GM18873 (cell line): ENCODE measurements around the gene PLA1A.

ENCODE experiments used
- ATAC-seq: cut with Tn5 transposase; IDR thresholded peaks from one replicate; pipeline ENCODE4 v1.9.1; 2021; ENCODE audit warnings: mild to moderate bottlenecking, moderate library complexity, moderate number of reproducible peaks; ENCODE audit not compliant: unreplicated experiment, low FRiP score

The PLA1A gene

DNA sequence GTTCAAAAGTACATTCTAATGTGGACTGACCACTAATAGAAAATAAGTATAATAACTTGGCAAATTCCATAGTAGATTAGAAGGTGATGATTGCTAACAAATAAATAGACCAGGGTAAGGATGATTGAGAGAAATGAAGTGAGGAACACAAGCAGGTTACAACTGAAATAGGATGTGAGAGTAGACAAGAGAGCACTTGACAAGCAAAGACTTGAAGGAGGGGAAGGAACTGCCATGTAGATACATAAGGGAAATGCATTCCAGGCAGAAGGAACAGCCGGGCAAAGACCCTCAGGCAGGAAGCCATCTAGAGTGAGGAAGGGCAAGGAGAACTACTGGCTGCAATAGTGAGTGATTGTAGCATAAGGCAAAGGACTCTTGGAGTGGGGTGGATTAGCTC, 5.0 kb downstream of the PLA1A start:
- ATAC-seq = no peak

DNA sequence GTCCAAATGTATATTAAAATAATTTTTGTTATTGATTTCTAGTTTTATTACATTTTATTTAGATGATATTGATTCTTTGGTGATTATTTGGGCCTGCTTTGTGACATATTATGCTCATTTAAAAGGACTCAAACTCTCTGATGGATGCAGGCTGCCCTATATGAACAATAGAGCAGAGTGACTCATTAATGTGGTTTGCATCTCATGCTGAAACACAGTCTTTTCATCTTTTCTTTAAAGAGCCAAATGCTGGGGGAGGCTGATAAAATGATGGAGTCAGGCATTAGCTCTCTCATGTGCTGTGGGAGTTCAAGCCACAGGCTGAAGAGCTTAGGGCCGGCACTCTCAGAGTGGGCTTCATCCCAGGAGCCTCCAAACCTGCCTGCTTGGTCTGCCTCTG, 7.2 kb downstream of the PLA1A start:
- no peak for ATAC-seq

DNA sequence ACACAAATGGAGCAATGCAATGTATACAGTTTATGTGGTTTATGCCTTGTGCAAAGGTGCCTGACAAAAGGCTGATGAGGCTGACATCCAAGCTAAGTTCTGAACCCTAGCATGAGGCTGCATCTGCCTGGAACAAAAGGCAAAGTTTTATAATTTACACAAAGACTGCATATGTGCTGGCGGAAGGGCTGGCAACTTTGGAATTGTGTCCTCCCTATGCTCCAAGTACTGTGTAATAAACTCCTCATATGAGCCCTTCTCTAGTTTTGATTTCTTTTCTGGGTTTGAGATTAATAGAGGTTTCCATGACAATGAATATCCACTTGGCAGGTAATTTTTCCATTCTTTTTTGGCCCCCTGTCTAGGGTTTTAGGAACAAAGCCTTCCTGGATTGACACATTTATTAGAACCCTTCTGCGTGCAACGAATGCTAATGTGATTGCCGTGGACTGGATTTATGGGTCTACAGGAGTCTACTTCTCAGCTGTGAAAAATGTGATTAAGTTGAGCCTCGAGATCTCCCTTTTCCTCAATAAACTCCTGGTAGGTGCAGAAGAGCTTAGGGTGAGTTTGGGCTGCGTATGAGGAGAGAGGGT, 10.8 kb downstream of the PLA1A start:
- ATAC-seq = no peak

DNA sequence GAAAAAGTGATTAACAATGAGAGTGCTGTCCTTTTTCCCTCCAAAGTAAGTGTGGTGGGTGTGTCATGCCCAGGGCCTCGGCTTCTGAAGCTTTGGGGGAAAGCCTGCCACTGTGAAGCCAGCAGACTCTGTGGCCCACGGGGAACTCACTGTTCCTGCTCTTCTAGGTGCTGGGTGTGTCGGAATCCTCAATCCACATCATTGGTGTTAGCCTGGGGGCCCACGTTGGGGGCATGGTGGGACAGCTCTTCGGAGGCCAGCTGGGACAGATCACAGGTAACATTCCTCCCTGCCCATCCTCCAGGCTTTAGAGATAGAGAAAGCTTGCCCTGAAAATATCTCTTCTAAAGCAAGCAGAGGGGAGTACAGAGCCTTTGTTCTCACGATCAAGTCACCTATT, 11.6 kb downstream of the PLA1A start:
- no peak for ATAC-seq

- ATAC-seq = no peak
These were observed 14.0 kb downstream of the PLA1A start for GRCh38 chr3:119611664-119612063.

DNA sequence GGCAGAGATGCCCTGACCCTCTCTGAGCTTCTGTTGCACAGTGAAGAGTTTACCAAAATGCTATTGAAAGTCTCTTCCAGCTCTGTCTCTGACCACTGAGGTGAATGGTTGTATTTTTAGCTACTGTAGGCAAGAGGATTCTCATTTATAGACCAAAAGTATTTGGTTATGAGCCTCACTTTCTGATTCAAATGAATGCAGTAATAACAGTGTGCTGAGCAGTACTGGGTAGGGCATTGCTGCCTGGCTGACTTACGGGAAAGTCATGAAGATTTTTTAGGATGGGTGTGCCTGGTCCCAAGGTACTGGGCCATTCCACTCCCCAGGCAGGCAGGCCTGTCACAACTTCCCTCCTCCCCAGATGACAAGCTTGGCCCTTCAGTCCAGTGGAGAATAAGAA, 15.5 kb downstream of the PLA1A start:
- ATAC-seq = no peak

DNA sequence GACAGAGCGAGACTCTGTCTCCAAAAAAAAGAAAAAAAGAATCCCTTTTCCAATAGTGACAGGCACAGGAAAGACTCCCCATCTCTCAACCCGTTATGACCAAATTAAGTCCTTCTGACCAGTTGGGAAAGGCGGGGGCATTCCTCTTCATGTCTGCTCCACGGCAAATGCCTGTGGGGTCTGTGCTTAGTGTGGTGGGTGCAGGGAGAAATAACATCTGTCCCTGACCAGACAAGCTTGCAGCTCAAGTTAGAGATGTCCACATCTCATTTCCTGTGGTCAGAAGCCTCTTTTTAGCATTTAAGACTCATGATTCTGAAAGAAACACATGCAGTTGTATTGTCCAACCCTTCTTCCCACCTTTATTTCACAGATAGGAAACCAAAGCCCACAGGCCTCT, 16.2 kb downstream of the PLA1A start:
- ATAC-seq = no peak

GRCh38 chr3:119616056-119616455, 18.4 kb downstream of the PLA1A start:
- no peak for ATAC-seq

DNA sequence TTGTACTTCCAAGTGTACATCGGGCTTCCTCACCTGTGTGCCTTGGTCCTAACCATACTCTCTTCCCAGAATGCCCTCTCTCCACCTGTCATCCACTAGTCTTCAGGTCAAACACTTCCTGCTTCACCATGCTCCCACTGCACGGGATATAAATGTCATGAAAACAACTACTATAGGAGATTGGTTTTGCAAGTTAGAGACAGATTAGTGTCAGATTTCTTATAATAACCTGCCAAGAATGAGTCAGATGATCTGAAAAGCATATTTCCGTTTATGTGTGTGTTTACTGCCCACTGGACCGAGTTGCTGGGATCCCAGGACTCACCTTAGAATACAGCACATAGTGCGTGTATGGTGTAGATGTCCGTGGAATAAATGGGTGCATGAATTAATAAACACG, 21.4 kb downstream of the PLA1A start:
- ATAC-seq = no peak

DNA sequence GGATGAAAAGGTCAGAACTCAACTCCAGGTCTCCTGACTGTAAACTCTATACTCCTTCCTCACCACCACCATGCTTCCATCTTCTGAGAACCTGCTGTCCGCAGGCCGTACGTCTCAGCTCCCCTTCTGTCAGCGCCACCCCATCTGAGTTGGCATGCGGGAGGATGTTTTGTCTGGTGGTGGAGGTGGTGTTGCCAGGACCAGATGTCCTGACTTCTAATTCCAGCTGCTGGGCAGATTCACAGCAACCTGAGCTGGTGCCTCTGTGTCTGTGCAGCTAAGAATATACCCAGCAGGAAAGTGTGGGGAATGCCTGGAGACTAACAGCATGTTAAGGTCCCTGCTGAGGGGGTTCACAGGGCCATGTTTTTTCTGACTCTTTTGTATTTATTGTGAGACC, 23.2 kb downstream of the PLA1A start:
- no peak for ATAC-seq

DNA sequence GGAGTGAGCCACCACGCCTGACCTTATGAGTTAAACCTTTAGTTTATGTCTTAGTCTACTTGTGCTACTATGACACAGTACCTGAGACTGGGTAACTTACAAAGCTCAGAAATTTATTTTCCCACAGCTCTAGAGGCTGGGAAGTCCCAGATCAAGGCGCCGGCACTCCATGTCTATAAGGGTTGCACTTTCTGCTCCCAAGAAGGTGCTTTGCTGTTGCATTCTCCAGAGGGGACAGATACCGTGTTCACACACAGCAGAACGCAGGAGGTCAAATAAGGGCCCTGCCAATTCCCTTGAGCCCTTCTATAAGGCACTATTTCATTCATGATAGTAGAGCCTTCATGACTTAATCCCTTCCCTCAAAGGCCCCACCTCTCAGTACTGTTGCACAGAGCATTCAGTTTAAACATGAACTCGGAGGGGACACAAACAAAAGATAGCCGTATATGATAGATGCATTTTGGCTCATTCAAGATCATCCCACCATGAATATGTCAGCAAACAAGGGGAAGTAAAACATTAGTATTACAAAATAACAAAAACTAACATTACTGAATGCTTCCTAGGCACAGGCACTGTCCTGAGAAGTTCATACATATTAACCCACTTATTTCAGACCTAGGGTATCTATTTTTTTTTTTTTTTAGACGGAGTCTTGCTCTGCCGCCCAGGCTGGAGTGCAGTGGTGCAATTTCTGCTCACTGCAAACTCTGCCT, 26.5 kb downstream of the PLA1A start:
- ATAC-seq = no peak

- no peak for ATAC-seq
These were observed 27.9 kb downstream of the PLA1A start for GRCh38 chr3:119625451-119626153.

DNA sequence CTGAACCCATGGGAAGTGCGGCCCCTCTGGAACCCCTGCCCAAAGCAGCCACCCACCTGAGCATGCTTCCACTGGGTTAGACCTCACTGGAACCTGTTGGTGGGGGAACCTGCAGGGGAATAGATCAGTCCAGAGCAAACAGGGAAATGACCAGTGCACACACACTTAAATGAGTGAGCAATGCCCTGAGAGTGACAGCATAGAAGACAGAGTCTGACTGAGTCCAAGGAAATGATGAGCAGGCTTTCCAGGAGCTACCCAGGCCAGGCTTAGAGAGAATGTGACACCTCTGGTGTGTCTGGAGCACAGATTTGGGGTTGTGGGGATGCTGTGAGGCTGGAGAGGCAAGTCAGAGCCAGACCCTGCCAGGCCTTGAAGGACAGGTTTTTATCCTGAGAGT, 28.5 kb downstream of the PLA1A start:
- ATAC-seq = no peak

DNA sequence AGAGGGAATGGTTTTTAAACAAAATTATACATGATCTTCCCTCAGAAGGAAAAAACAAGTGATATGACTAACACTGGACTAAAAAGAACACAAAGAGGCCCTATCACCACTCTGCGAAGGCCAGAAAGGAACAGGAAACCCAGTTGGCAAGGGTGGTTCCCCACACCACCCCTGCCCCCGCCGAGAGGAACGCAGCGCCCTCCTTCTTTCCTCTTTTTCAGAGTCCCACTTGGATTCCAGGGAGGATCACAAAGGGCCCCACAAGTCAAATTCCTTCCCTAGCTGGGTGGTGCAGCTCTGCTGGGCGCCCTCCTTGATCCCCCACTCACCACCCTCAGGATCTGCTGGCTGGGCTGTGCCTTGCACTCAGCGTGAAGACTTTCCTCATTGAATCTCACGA, 29.8 kb downstream of the PLA1A start:
- ATAC-seq = no peak

DNA sequence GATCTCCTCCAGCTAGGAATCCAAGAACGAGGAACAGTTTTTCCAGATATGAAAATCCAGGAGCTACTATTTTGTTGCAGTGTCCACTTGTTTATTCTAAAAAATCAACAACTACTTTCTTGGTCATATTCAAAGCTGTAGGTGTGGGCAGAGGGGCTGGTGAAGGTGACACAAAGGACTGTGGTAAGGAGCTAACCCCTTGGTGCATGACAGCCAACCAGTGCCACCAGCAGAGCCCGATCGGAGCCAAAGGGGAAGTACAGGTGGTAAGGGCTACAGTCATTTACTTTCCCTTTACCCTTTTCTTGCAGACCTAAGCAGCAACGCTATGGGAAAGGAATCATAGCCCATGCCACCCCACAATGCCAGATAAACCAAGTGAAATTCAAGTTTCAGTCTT, 30.7 kb downstream of the PLA1A start:
- ATAC-seq = peak; percentile 54

- peak; percentile 29 for ATAC-seq
These were observed 31.2 kb downstream of the PLA1A start for GRCh38 chr3:119628816-119629445.

GRCh38 chr3:119630128-119630879, 32.6 kb downstream of the PLA1A start:
- ATAC-seq = no peak

DNA sequence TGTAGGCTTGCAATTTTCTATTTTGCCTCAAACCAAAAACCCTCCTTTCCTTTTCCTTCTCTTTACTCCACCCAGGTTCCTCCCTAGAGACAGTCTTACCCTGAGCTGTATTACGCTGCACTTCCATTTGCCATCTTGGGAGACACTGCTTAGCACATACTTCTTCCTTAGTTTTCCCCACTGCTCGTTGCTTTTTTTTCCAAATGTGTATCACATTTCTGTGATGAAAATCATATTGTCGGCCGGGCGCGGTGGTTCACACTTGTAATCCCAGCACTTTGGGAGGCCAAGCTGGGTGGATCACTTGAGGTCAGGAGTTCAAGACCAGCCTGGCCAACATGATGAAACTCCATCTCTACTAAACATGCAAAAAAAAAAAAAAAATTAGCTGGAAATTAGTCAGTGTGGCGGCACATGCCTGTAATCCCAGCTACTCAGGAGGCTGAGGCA, 33.2 kb downstream of the PLA1A start:
- ATAC-seq = no peak

DNA sequence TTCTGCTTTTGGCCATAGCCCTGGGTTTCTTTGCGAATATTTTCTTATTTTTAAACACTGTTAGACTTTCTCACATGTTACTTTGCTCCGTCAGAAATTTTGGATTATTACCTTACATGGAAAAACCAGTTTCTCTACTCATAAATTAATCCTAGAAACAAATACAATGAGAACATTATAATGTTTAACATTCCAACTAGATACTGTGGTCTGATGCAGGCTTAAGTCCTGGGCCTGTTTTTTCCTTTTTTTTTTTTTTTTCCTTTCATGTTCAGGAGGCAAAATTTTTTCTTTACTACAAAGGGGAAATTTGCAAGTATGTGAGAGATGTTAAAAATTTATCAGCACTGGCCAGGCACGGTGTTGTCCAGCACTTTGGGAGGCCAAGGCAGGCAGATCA, 33.8 kb downstream of the PLA1A start:
- no peak for ATAC-seq

GRCh38 chr3:119632216-119632615, 34.5 kb downstream of the PLA1A start:
- ATAC-seq = no peak

GRCh38 chr3:119632829-119633228, 35.1 kb downstream of the PLA1A start:
- ATAC-seq = no peak
